H1 (cell line): ENCODE results near the gene RAI14. TPM values are rescaled to one million over a fixed set of nuclear protein-coding genes. Genes with fewer than 3 reads are reported as not detected.

Experiments
- CTCF ChIA-PET: fragments of 300-600 bp; sonication (Branson Sonifier 250); formaldehyde crosslinking; loops from one replicate; lab custom pipeline; 2021; ENCODE audit not compliant: partially characterized antibody; lab: Charles Lee
- POLR2A ChIA-PET: fragments of 300-600 bp; sonication (Branson Sonifier 250); formaldehyde crosslinking; loops from one replicate; lab custom pipeline; 2021; ENCODE audit warnings: inconsistent platforms; ENCODE audit not compliant: partially characterized antibody; lab: Charles Lee
- DNase-seq, 2 experiments: peaks; one replicate each; pipeline versions ENCODE4 v3.0.0 to v3.0.0-alpha.2; 2010 to 2022; ENCODE audit warnings: low spot score in 2 of 2, low read depth in 1 of 2, mixed read lengths in 1 of 2
- FAIRE-seq: peaks from 2 replicates; lab custom pipeline; 2011; peaks lifted over from hg19 to GRCh38; lab: Jason Lieb, UNC
- H2AFZ ChIP-seq: 2 replicates; pipeline ENCODE4 v1.8.1; 2012; ENCODE audit warnings: low read length, inconsistent platforms
- H2AK5ac ChIP-seq: 2 replicates; pipeline ENCODE4 v1.6.1; 2013; ENCODE audit warnings: low read depth, low read length
- H2BK120ac ChIP-seq: replicated peaks from 2 replicates; pipeline ENCODE3; 2013; ENCODE audit warnings: low read depth, low read length, inconsistent platforms
- H2BK12ac ChIP-seq: 2 replicates; pipeline ENCODE4 v1.6.1; 2013; ENCODE audit warnings: low read depth, low read length
- H2BK15ac ChIP-seq: 2 replicates; pipeline ENCODE4 v1.6.1; 2013; ENCODE audit warnings: low read length
- H2BK20ac ChIP-seq: 2 replicates; pipeline ENCODE4 v1.6.1; 2013; ENCODE audit warnings: low read length
- H2BK5ac ChIP-seq: 2 replicates; pipeline ENCODE4 v1.6.1; 2013; ENCODE audit warnings: low read depth, low read length
- H3K14ac ChIP-seq: 2 replicates; pipeline ENCODE4 v1.6.1; 2013; ENCODE audit warnings: inconsistent platforms; ENCODE audit not compliant: insufficient read length
- H3K18ac ChIP-seq: 2 replicates; pipeline ENCODE4 v1.6.1; 2013; ENCODE audit warnings: low read length; ENCODE audit errors: extremely low read depth
- H3K23ac ChIP-seq: 2 replicates; pipeline ENCODE4 v1.6.1; 2013; ENCODE audit warnings: inconsistent platforms; ENCODE audit not compliant: insufficient read length
- H3K23me2 ChIP-seq: 2 replicates; pipeline ENCODE4 v1.6.1; 2013; ENCODE audit warnings: low read depth, low read length
- H3K27ac ChIP-seq: 2 replicates; pipeline ENCODE4 v1.6.1; 2011; ENCODE audit warnings: low read depth, low read length, inconsistent platforms
- H3K27me3 ChIP-seq, 4 experiments: replicated peaks in 1 of 4; 1 replicate in 1 of 4; 2 replicates in 3 of 4; pipeline versions ENCODE4 v1.6.1 to v1.8.1; 2011 to 2013; ENCODE audit warnings: low read length in 3 of 4, mild to moderate bottlenecking in 3 of 4, inconsistent platforms in 2 of 4, mixed read lengths in 2 of 4, moderate library complexity in 1 of 4; ENCODE audit not compliant: control insufficient read depth in 3 of 4, insufficient read depth in 3 of 4; ENCODE audit errors: extremely low read depth in 1 of 4
- H3K36me3 ChIP-seq, 4 experiments: 2 replicates each; pipeline versions ENCODE4 v1.6.1 to v1.8.1; 2011 to 2013; ENCODE audit warnings: mild to moderate bottlenecking in 4 of 4, low read length in 3 of 4, moderate library complexity in 2 of 4, control low read depth in 1 of 4, inconsistent platforms in 1 of 4; ENCODE audit not compliant: insufficient read depth in 4 of 4, control insufficient read depth in 2 of 4
- H3K4ac ChIP-seq: replicated peaks from 2 replicates; pipeline ENCODE3; 2013; ENCODE audit warnings: low read length, low read depth, mixed read lengths, inconsistent platforms; ENCODE audit not compliant: insufficient read length
- H3K4me1 ChIP-seq, 4 experiments: replicated peaks in 1 of 4; 1 replicate in 1 of 4; 2 replicates in 3 of 4; pipeline versions ENCODE4 v1.6.1 to v1.8.1; 2011 to 2013; ENCODE audit warnings: low read length in 3 of 4, inconsistent platforms in 2 of 4, mixed read lengths in 1 of 4; ENCODE audit not compliant: insufficient read depth in 4 of 4, control insufficient read depth in 3 of 4
- H3K4me2 ChIP-seq, 2 experiments: 2 replicates each; pipeline versions ENCODE4 v1.6.1 to v1.8.1; 2011 to 2013; ENCODE audit warnings: low read depth in 2 of 2, low read length in 2 of 2, control low read depth in 1 of 2, inconsistent platforms in 1 of 2, mild to moderate bottlenecking in 1 of 2; ENCODE audit not compliant: insufficient read depth in 1 of 2
- H3K4me3 ChIP-seq, 4 experiments: fragments of 200-600, 300-600 bp in 1 of 4; sonication (generic), shearing (Covaris generic), sonication (Bioruptor Twin) in 1 of 4; 2 replicates each; pipeline versions ENCODE4 v1.5.1 to v1.8.1; 2011 to 2016; ENCODE audit warnings: low read length in 4 of 4, low read depth in 3 of 4, control low read depth in 2 of 4, inconsistent platforms in 2 of 4, mild to moderate bottlenecking in 2 of 4, mixed read lengths in 1 of 4, moderate library complexity in 1 of 4; ENCODE audit not compliant: insufficient read depth in 2 of 4; ENCODE audit errors: extremely low read depth in 1 of 4
- H3K56ac ChIP-seq: replicated peaks from 2 replicates; pipeline ENCODE3; 2013; ENCODE audit warnings: low read depth, mild to moderate bottlenecking, mixed read lengths, low read length, inconsistent platforms; ENCODE audit not compliant: insufficient read length
- H3K79me1 ChIP-seq: 2 replicates; pipeline ENCODE4 v1.6.1; 2013; ENCODE audit warnings: low read depth, low read length, control low read depth
- H3K79me2 ChIP-seq, 2 experiments: 2 replicates each; pipeline versions ENCODE4 v1.6.1 to v1.8.1; 2012 to 2013; ENCODE audit warnings: low read length in 2 of 2, mild to moderate bottlenecking in 2 of 2, inconsistent platforms in 1 of 2; ENCODE audit not compliant: insufficient read depth in 2 of 2, control insufficient read depth in 1 of 2
- H3K9ac ChIP-seq, 4 experiments: replicated peaks in 1 of 4; 1 replicate in 1 of 4; 2 replicates in 3 of 4; pipeline versions ENCODE4 v1.6.1 to v1.8.1; 2011 to 2013; ENCODE audit warnings: low read depth in 3 of 4, low read length in 3 of 4, control low read depth in 2 of 4, mild to moderate bottlenecking in 2 of 4, moderate library complexity in 2 of 4, inconsistent platforms in 1 of 4; ENCODE audit errors: extremely low read depth in 1 of 4
- H3K9me3 ChIP-seq, 2 experiments: 2 replicates each; pipeline versions ENCODE4 v1.6.1 to v1.8.1; 2012 to 2013; ENCODE audit warnings: mild to moderate bottlenecking in 2 of 2, moderate library complexity in 2 of 2, control low read depth in 1 of 2, inconsistent platforms in 1 of 2, low read depth in 1 of 2, low read length in 1 of 2, mixed read lengths in 1 of 2; ENCODE audit not compliant: insufficient read depth in 2 of 2
- H4K20me1 ChIP-seq, 2 experiments: replicated peaks in 1 of 2; 2 replicates each; pipeline versions ENCODE3 to v1.8.1; 2011 to 2013; ENCODE audit warnings: inconsistent platforms in 2 of 2, low read length in 2 of 2, mild to moderate bottlenecking in 1 of 2; ENCODE audit not compliant: insufficient read depth in 2 of 2, control insufficient read depth in 1 of 2
- H4K5ac ChIP-seq: 2 replicates; pipeline ENCODE4 v1.6.1; 2013; ENCODE audit warnings: low read length, low read depth, mixed read lengths, inconsistent platforms; ENCODE audit not compliant: insufficient read length
- H4K8ac ChIP-seq: 2 replicates; pipeline ENCODE4 v1.8.0; 2013; ENCODE audit warnings: mild to moderate bottlenecking, moderate library complexity, low read length, inconsistent platforms; ENCODE audit not compliant: insufficient read depth; ENCODE audit errors: extremely low read depth
- H4K91ac ChIP-seq: replicated peaks from 2 replicates; pipeline ENCODE3; 2013; ENCODE audit warnings: low read length, mixed read lengths, inconsistent platforms; ENCODE audit not compliant: insufficient read length
- ATF2 ChIP-seq: IDR thresholded peaks from 2 replicates; pipeline ENCODE4 v1.6.1; 2012; ENCODE audit warnings: low read length, inconsistent platforms
- FOSL1 ChIP-seq: IDR thresholded peaks from 2 replicates; pipeline ENCODE4 v1.6.1; 2011; ENCODE audit warnings: mild to moderate bottlenecking, low read depth, low read length, moderate library complexity; ENCODE audit not compliant: insufficient read depth
- GTF2F1 ChIP-seq: IDR thresholded peaks from 2 replicates; pipeline ENCODE4 v1.6.1; 2012; ENCODE audit warnings: low read depth, low read length, improper control_type of control experiment, borderline replicate concordance
- HDAC2 ChIP-seq, 2 experiments: fragments of 300-600 bp in 1 of 2; sonication (generic) in 1 of 2; IDR thresholded peaks; 2 replicates each; pipeline ENCODE4 v1.6.1; 2011 to 2012; ENCODE audit warnings: low read depth in 2 of 2, low read length in 2 of 2, mild to moderate bottlenecking in 2 of 2, moderate library complexity in 2 of 2, borderline replicate concordance in 1 of 2, inconsistent platforms in 1 of 2
- NRF1 ChIP-seq: IDR thresholded peaks from 2 replicates; pipeline ENCODE4 v1.6.1; 2011; ENCODE audit warnings: mild to moderate bottlenecking, low read depth, low read length, improper control_type of control experiment
- POU5F1 ChIP-seq: IDR thresholded peaks from 2 replicates; pipeline ENCODE4 v1.6.1; 2011; ENCODE audit warnings: low read depth, mild to moderate bottlenecking, low read length, moderate library complexity
- SIN3A ChIP-seq, 2 experiments: IDR thresholded peaks in 1 of 2; conservative IDR thresholded peaks in 1 of 2; 2 replicates each; pipeline ENCODE4 v1.6.1; 2011 to 2012; ENCODE audit warnings: low read length in 2 of 2, improper control_type of control experiment in 1 of 2, low read depth in 1 of 2, mild to moderate bottlenecking in 1 of 2
- SUZ12 ChIP-seq: fragments of 200-600 bp; sonication (generic); IDR thresholded peaks from 2 replicates; pipeline ENCODE4 v1.6.1; 2012; ENCODE audit warnings: mild to moderate bottlenecking, inconsistent platforms, low read length, moderate library complexity, mixed read lengths
- TAF1 ChIP-seq: IDR thresholded peaks from 2 replicates; pipeline ENCODE4 v1.6.1; 2011; ENCODE audit warnings: mild to moderate bottlenecking, low read depth, low read length
- YY1 ChIP-seq: IDR thresholded peaks from 2 replicates; pipeline ENCODE4 v1.6.1; 2011; ENCODE audit warnings: low read depth, mild to moderate bottlenecking, low read length
- WGBS, 2 experiments: shearing (Covaris generic) in 1 of 2; methylation state at CpG; one replicate each; pipeline versions ENCODE4 v1.1.6 to v1.1.7; 2013 to 2015; ENCODE audit warnings: low lambda C conversion rate in 2 of 2, mixed read lengths in 2 of 2, inconsistent platforms in 1 of 2, low coverage in 1 of 2, missing lambda C conversion rate in 1 of 2; ENCODE audit not compliant: insufficient replicate concordance in 2 of 2, insufficient coverage in 1 of 2, insufficient read length in 1 of 2; ENCODE audit errors: extremely low coverage in 1 of 2, missing lambda C conversion rate in 1 of 2; 5-methylcytosine and 5-hydroxymethylcytosine counted together
- polyA plus RNA-seq, 7 experiments: library from polyadenylated mRNA; depleted of rRNA in 3 of 7; stranded (reverse) in 5 of 7; unstranded in 2 of 7; fragments of >200 nt in 5 of 7; fragments of 200-250 nt in 2 of 7; gene quantifications; 1 replicate in 5 of 7; 2 replicates in 1 of 7; 4 replicates in 1 of 7; pipeline versions ENCODE4 v1.2.1 to v1.2.3, GENCODE V29; 2011 to 2013; ENCODE audit warnings: missing spikeins in 2 of 7, mixed read lengths in 2 of 7
- total RNA-seq: library from RNA; stranded (reverse); fragmentation: NEBNext Ultra II Directional; extraction: Animal tissue kit (Norgen Biotek cat#: 25700); gene quantifications from 2 replicates; pipeline ENCODE4 v1.2.1, GENCODE V29; 2021

Gene RAI14
- total and polyA plus RNA-seq, 2 of the 8 experiments (the other 6 are each of a cell fraction or from before 2014, with no cell fraction given) = 48.4 to 210 TPM

GRCh38 chr5:34865091-34865490 is 209.0 kb downstream of the RAI14 start:
- Histone ChIP-seq H3K4me1 (peaks cover 5 to 15% (median 8%) of the 10 kb centered on the region in 4 experiments), H3K4me2 (peak overlapping the region in 1 of 2 experiments; percentile 16; a peak in 1 of 4 replicates), H3K56ac (no peak overlapping the region), H2BK120ac (no peak overlapping the region), H3K4me3 (no peak overlapping the region), H4K20me1 (no peaks in the 10 kb centered on the region), H4K91ac (no peak overlapping the region), H3K79me2 (no peaks in the 10 kb centered on the region), H3K27ac (no peak overlapping the region), H3K9me3 (no peaks in the 10 kb centered on the region), H3K23me2 (no peaks in the 10 kb centered on the region), H4K8ac (no peak overlapping the region), H2BK5ac (no peak overlapping the region), H3K27me3 (no peaks in the 10 kb centered on the region), H2BK12ac (no peak overlapping the region), H2BK15ac (no peak overlapping the region), H2AFZ (no peak overlapping the region), H4K5ac (no peak overlapping the region), H2BK20ac (no peak overlapping the region), H2AK5ac (no peak overlapping the region), H3K79me1 (no peaks in the 10 kb centered on the region), H3K18ac (no peak overlapping the region), H3K36me3 (0 out of 8 replicates have a peak, but pooled peaks cover 0 to 2% (median 0%) of the 10 kb centered on the region in 4 experiments), H3K9ac (no peak overlapping the region), H3K14ac (no peak overlapping the region), H3K23ac (no peak overlapping the region), H3K4ac (no peak overlapping the region)
- no peak for FAIRE-seq
- 94% methylated on average over 2 of the region's 2 CpGs; no CpG with 5 or more reads in 1 of the 2 experiments for WGBS, 2 experiments
- CTCF ChIA-PET = interaction anchor here (0.6 to 1.2 kb wide), 2 partner anchors 15 to 19 kb away, joined by 3 to 4 read pairs; no protein-coding TSS in a partner anchor
- TF ChIP-seq HDAC2 (IDR thresholded peaks at IDR 0.05; ENCODE audit: borderline replicate concordance in 1 of 2, low read depth in 2 of 2, low read length in 2 of 2) (no peak), SUZ12 (no peak), YY1 (no peak), GTF2F1 (no peak), ATF2 (no peak), NRF1 (no peak), TAF1 (no peak), POU5F1 (no peak), FOSL1 (no peak), SIN3A (conservative IDR thresholded peaks at IDR 0.05 in 1 of 2, IDR thresholded peaks at IDR 0.05 in 1 of 2; ENCODE audit: low read depth in 1 of 2, low read length in 2 of 2) (no peak)
- POLR2A ChIA-PET = interaction anchor here (1.3 to 1.5 kb wide), 2 partner anchors 16 to 26 kb away, joined by 4 to 6 read pairs; partner anchors contain the start of gene TTC23L
- DNase-seq = no peak
